D341Med (cell line): ENCODE data around the gene PON1.

ENCODE experiments used
- DNase-seq: peaks from one replicate; pipeline ENCODE4 v3.0.0; 2012; ENCODE audit warnings: low spot score

The PON1 gene

DNA sequence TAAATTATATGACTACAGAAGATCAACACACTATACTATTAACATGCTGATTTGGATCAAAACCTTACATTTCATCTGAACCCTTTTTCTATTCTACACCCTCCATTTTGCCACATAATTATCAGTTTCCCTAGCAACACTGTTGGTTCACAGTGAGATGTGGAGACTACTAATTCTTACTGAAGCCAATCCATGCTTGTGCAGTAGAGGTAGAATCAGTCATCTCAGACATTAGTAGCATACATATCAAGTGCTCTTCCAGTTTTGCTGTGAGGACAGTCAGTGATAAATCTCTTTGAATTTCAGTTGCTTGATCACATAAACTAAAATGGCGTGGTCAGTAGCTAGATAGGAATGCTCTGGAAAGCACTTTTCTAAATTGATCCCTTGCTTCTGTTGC, 70.3 kb downstream of the PON1 start:
- no peak for DNase-seq

DNA sequence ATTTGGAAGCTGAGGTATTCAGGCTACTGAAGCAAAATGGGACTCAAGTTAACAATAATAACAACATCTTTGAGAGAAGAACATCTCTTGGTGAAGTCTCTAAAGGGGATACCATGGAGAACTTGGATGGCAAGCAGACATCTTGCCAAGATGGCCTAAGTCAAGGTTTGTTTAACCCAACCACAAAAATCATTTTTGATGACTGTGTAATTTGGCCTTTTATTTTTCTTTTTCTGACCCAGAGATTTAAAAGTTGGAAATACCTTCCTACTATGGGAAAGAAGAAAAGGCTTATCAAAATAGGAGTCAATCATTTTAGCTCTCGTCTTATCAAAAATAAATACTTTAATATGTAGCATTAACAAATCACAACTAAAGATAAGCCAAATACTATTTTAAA, 72.4 kb downstream of the PON1 start:
- no peak for DNase-seq

DNA sequence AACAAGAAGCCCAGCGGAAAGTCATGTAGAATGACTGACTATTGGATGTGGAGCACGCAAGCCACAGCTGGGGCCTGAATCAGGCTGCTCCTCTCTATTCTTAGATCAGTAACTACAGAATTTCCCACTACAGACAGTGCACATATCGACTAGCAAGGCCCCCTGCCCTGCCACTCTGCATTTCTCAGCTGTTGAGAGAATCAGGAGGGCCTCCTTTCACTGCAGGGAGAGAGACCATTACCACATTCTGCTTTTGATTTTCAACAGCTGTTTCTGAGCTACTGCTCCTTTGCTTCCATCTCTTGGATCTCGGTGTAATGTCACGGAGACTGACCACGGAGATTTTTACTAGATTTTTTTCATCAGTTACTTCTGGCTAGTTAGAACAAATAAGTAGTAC, 73.8 kb downstream of the PON1 start:
- no peak for DNase-seq
